NB4 (cell line): Measurements from ENCODE around the gene CTBP2.

ENCODE experiments used
- DNase-seq: peaks from one replicate; pipeline ENCODE4 v3.0.0; 2010; ENCODE audit warnings: low read depth
- H3K4me3 ChIP-seq: one replicate; pipeline ENCODE4 v1.5.1; 2011; ENCODE audit warnings: mild to moderate bottlenecking, low read depth, low read length, moderate library complexity
- MYC ChIP-seq: IDR thresholded peaks from 2 replicates; pipeline ENCODE4 v1.6.1; 2011; ENCODE audit warnings: low read depth, low read length
- POLR2A ChIP-seq: IDR thresholded peaks from 2 replicates; pipeline ENCODE4 v1.6.1; 2011; ENCODE audit warnings: mild to moderate bottlenecking; ENCODE audit not compliant: insufficient read length; ENCODE audit errors: extremely low read depth
- TF ChIP-seq, protein P1 (sequence below): IDR thresholded peaks from one replicate; pipeline ENCODE4 v1.5.1; 2012; ENCODE audit warnings: low read depth, low read length
- TF ChIP-seq, protein P2 (sequence below): IDR thresholded peaks from 2 replicates; pipeline ENCODE4 v1.6.1; 2011; ENCODE audit warnings: low read depth, low read length

CTBP2 gene

DNA sequence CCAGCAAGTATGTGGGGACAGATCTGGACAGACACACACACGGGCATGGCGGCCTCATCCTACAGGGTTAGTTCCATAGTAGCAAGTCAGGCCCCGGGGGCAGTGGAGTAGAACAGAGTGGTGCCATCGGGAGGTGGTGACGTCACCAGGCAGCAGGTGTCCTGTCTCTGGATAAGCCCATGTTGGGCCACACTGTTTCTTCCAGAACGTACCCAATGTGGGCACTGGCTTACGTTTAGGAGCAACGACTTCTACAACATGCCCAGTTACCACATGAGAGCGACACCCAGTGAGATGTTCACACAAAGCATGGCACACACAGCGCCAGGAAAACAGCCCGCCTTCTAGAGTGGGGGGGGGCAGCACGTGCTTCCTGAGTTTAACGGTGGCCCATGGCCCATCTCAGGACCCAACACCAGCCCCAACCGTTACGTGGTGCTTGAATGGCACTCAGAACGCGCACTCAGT lies 67.8 kb downstream of the CTBP2 start:
- DNase-seq, result no peak
- TF ChIP-seq, protein P1, sequence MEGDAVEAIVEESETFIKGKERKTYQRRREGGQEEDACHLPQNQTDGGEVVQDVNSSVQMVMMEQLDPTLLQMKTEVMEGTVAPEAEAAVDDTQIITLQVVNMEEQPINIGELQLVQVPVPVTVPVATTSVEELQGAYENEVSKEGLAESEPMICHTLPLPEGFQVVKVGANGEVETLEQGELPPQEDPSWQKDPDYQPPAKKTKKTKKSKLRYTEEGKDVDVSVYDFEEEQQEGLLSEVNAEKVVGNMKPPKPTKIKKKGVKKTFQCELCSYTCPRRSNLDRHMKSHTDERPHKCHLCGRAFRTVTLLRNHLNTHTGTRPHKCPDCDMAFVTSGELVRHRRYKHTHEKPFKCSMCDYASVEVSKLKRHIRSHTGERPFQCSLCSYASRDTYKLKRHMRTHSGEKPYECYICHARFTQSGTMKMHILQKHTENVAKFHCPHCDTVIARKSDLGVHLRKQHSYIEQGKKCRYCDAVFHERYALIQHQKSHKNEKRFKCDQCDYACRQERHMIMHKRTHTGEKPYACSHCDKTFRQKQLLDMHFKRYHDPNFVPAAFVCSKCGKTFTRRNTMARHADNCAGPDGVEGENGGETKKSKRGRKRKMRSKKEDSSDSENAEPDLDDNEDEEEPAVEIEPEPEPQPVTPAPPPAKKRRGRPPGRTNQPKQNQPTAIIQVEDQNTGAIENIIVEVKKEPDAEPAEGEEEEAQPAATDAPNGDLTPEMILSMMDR, result no peak
- TF ChIP-seq MYC (no peak), POLR2A (no peak)
- TF ChIP-seq, protein P2, sequence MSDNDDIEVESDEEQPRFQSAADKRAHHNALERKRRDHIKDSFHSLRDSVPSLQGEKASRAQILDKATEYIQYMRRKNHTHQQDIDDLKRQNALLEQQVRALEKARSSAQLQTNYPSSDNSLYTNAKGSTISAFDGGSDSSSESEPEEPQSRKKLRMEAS, result no peak
- H3K4me3 ChIP-seq, result no peak overlapping the region

GRCh38 chr10:125091891-125092290 lies 68.5 kb downstream of the CTBP2 start:
- TF ChIP-seq, protein P2, result no peak
- TF ChIP-seq POLR2A, result no peak
- no peak overlapping the region for H3K4me3 ChIP-seq
- no peak for DNase-seq

GRCh38 chr10:125089469-125089868 lies 70.9 kb downstream of the CTBP2 start:
- no peak for DNase-seq
- no peak overlapping the region for H3K4me3 ChIP-seq
- no peak for TF ChIP-seq POLR2A
- TF ChIP-seq, protein P2, result no peak
- TF ChIP-seq MYC, result no peak
- TF ChIP-seq, protein P1, result no peak

DNA sequence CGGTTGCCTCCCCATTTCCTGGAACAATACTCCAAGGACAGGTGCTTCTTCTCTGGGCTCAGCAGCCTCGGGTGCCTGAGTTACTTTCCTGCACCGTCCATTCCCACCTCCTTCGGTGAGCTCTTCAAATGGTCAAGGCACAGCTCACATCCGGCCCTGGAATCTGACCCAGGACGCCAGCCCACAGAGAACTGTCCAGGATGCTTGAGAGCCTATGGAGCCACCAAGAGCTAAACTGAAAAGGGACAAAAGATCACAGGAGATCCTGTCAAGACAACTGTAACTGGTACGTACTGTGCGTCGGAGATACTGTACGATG lies 72.5 kb downstream of the CTBP2 start:
- no peak for DNase-seq
- no peak overlapping the region for H3K4me3 ChIP-seq
- no peak for TF ChIP-seq MYC
- TF ChIP-seq, protein P2, result no peak
- no peak for TF ChIP-seq POLR2A
- TF ChIP-seq, protein P1, result no peak

DNA sequence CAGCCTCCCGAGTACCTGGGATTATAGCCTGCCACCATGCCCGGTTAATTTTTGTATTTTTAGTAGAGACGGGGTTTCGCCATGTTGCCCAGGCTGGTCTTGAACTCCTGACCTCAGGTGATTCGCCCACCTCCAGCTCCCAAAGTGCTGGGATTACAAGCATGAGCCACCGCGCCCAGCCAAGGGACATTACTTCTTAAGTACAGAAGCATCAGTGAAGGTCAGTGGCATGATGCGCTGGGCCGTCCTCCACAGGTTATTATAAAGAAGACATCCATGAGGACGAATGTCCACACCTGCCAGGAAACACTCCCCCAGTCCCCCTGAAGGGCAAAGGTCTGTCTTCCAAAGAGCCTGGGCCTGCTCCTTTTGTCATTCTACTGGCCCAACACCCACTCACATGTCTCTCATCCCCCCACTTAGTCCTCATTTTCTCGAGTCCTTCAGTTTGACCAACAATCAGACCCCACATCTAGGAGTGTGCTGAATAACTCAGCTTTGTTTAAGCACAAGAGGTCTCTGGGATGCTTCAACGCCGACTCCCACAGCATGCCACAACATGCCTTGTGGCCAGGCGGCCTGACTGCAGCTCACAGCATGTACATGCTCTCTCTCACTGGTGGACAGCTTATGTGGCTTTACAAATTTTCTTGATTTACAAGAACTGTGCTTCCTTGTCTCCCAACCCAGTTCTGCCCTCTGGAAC lies 73.0 kb downstream of the CTBP2 start:
- TF ChIP-seq MYC, result no peak
- TF ChIP-seq, protein P1, result no peak
- TF ChIP-seq, protein P2, result no peak
- TF ChIP-seq POLR2A, result no peak
- no peak for DNase-seq
- H3K4me3 ChIP-seq, result no peak overlapping the region

DNA sequence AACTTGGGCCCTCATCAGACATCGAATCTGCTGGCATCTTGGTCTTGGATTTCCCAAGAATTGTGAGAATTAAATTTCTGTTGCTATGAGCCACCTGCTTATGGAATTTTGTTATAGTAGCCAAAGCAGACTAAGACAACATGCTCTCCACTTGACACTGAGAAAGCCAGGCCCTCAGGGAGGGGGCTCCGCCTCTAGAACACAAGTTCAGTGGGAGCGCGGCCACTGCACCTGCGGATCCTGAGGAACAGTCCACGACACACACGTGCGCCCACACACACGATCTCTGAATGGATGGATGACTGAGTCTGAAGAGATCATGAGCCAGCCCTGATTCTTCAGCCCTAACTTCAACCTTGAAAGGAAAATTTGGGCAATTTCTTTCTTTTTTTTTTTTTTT lies 73.7 kb downstream of the CTBP2 start:
- TF ChIP-seq, protein P2, result no peak
- TF ChIP-seq POLR2A (no peak), MYC (no peak)
- TF ChIP-seq, protein P1, result no peak
- no peak overlapping the region for H3K4me3 ChIP-seq
- no peak for DNase-seq
